ENCODE results near the gene NUDT8.

DNA sequence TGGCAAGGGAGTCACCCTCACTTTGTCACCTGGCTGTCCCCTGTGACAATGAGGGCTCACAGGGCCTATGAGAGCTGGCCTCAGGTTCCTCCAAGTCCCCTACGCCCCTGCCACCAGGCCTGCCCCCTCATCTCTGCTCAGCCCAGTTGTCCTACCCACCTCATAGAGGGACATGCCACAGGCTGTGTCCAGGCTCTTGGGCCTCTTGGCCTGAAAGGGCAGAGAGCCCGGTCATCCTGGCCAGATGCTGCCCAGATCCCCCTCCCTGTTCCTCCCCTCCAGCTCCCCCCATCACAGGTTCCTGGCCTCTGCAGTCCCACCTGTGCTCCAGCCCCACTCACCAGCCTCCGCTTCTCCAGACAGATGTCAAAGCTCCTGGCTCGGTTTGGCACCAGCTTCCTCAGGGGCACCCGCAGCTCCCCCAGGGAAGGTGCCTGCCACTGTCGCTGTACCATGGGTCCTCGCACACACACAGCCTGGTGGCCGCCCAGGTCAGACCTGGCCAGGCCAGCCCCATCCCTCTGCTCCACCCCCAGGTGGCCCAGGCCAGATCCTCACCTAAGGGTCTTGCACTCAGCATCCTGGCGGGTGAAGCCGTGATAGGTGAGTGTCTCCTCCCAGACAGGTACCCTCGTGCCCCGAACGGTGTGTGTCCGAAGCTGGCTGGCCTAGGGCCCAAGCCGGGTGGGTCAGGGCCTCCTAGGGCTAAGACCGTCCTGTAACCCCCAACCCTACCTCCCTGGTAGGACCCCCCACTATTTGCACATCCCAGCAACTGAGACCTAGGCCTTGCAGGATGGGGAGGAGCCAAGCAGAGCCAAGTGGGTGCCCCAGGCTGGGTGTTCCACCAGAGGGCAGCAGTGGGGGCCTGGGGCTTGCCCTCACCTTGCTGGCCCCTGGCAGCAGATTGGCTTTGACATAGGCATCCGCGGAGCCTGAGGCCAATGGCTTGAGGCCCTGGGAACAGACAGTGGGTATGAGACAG, 14.7 kb downstream of the NUDT8 start:
- no peak for TF ChIP-seq POLR2A (IDR thresholded peaks at IDR 0.05; ENCODE audit: low read length)
- no peak for TF ChIP-seq GATA1 (IDR thresholded peaks at IDR 0.05; ENCODE audit: low read depth, low read length)

All from erythroblast (primary cell).